Keratinocyte (primary cell): ENCODE measurements around the gene CNPPD1. TPM values are rescaled to one million over a fixed set of nuclear protein-coding genes. Genes with fewer than 3 reads are reported as not detected.

Experiments used
- DNase-seq: peaks from one replicate; pipeline ENCODE4 v3.0.0-alpha.2; 2011; ENCODE audit warnings: low read depth, missing footprints, low spot score
- FAIRE-seq: peaks from 2 replicates; lab custom pipeline; 2011; peaks lifted over from hg19 to GRCh38; lab: Jason Lieb, UNC
- H2AFZ ChIP-seq: 2 replicates; pipeline ENCODE4 v1.6.0; 2012; ENCODE audit warnings: low read length, control low read depth, inconsistent platforms; ENCODE audit not compliant: control insufficient read depth
- H3K27ac ChIP-seq: 2 replicates; pipeline ENCODE4 v1.5.1; 2011; ENCODE audit warnings: low read length; ENCODE audit not compliant: control insufficient read depth, insufficient read depth
- H3K27me3 ChIP-seq: 3 replicates; pipeline ENCODE4 v1.6.0; 2011; ENCODE audit warnings: low read length; ENCODE audit not compliant: control insufficient read depth, insufficient read depth; ENCODE audit errors: extremely low read depth
- H3K36me3 ChIP-seq, 2 experiments: 2 replicates in 1 of 2; 3 replicates in 1 of 2; pipeline ENCODE4 v1.5.1; 2011; ENCODE audit warnings: low read length in 2 of 2, mild to moderate bottlenecking in 1 of 2; ENCODE audit not compliant: control insufficient read depth in 2 of 2, insufficient read depth in 2 of 2; ENCODE audit errors: extremely low read depth in 1 of 2
- H3K4me1 ChIP-seq: 3 replicates; pipeline ENCODE4 v1.5.1; 2011; ENCODE audit warnings: low read length; ENCODE audit not compliant: control insufficient read depth, insufficient read depth; ENCODE audit errors: extremely low read depth
- H3K4me2 ChIP-seq: 3 replicates; pipeline ENCODE4 v1.6.0; 2011; ENCODE audit warnings: low read depth, low read length; ENCODE audit not compliant: control insufficient read depth, insufficient read depth; ENCODE audit errors: extremely low read depth
- H3K4me3 ChIP-seq, 3 experiments: fragments of 200-600 bp in 1 of 3; sonication (generic) in 1 of 3; 2 replicates in 2 of 3; 3 replicates in 1 of 3; pipeline ENCODE4 v1.5.1; 2011 to 2016; ENCODE audit warnings: low read length in 3 of 3, mild to moderate bottlenecking in 3 of 3, control low read depth in 2 of 3, inconsistent platforms in 1 of 3, low read depth in 1 of 3, mixed read lengths in 1 of 3, mixed run types in 1 of 3, moderate library complexity in 1 of 3; ENCODE audit not compliant: control insufficient read depth in 2 of 3, insufficient read depth in 2 of 3; ENCODE audit errors: extremely low read depth in 1 of 3
- H3K79me2 ChIP-seq: 2 replicates; pipeline ENCODE4 v1.6.0; 2012; ENCODE audit warnings: low read length; ENCODE audit not compliant: control insufficient read depth, insufficient read depth
- H3K9ac ChIP-seq: 3 replicates; pipeline ENCODE4 v1.6.0; 2011; ENCODE audit warnings: low read length; ENCODE audit not compliant: control insufficient read depth, insufficient read depth; ENCODE audit errors: extremely low read depth
- H3K9me1 ChIP-seq: 3 replicates; pipeline ENCODE4 v1.6.0; 2011; ENCODE audit warnings: low read length; ENCODE audit not compliant: control insufficient read depth, insufficient read depth; ENCODE audit errors: extremely low read depth
- H3K9me3 ChIP-seq: 2 replicates; pipeline ENCODE4 v1.5.1; 2012; ENCODE audit warnings: low read depth, low read length; ENCODE audit not compliant: control insufficient read depth
- H4K20me1 ChIP-seq: 3 replicates; pipeline ENCODE4 v1.6.0; 2011; ENCODE audit warnings: low read length; ENCODE audit not compliant: control insufficient read depth, insufficient read depth; ENCODE audit errors: extremely low read depth
- EZH2 ChIP-seq: IDR thresholded peaks from one replicate; pipeline ENCODE4 v1.6.1; 2012; ENCODE audit warnings: inconsistent platforms, mild to moderate bottlenecking, low read length, moderate library complexity
- dilution Hi-C: fragments of 300-500 bp; cut with MboI; formaldehyde crosslinking; loops from one replicate; pipeline ENCODE4 v1.7.0; 2020; ENCODE audit warnings: low sequenced_read_pairs; ENCODE audit not compliant: extremely low pct_ligation_motif_present
- polyA plus RNA-seq, 5 experiments: library from polyadenylated mRNA; depleted of rRNA in 3 of 5; stranded (reverse) in 3 of 5; stranded (forward) in 1 of 5; unstranded in 1 of 5; fragments of >200 nt; gene quantifications; 1 replicate in 1 of 5; 2 replicates in 3 of 5; 3 replicates in 1 of 5; pipeline versions ENCODE4 v1.2.1 to v1.2.3, GENCODE V29; 2011 to 2012; ENCODE audit warnings: missing spikeins in 2 of 5, low read depth in 1 of 5, low replicate concordance in 1 of 5
- TF ChIP-seq, protein P1 (sequence below), 3 experiments: IDR thresholded peaks in 1 of 3; conservative IDR thresholded peaks in 1 of 3; optimal IDR thresholded peaks in 1 of 3; 2 replicates in 2 of 3; 3 replicates in 1 of 3; pipeline versions ENCODE3 to v1.5.1; 2011; ENCODE audit warnings: low read length in 3 of 3, mild to moderate bottlenecking in 3 of 3, moderate library complexity in 2 of 3, control low read depth in 1 of 3, inconsistent platforms in 1 of 3; ENCODE audit not compliant: insufficient read depth in 2 of 3; ENCODE audit errors: extremely low read depth in 1 of 3

CNPPD1 gene
- polyA plus RNA-seq, 1 donor (not counting 4 experiments of a cell fraction or from before 2014, with no cell fraction given) = 26.1 TPM

DNA sequence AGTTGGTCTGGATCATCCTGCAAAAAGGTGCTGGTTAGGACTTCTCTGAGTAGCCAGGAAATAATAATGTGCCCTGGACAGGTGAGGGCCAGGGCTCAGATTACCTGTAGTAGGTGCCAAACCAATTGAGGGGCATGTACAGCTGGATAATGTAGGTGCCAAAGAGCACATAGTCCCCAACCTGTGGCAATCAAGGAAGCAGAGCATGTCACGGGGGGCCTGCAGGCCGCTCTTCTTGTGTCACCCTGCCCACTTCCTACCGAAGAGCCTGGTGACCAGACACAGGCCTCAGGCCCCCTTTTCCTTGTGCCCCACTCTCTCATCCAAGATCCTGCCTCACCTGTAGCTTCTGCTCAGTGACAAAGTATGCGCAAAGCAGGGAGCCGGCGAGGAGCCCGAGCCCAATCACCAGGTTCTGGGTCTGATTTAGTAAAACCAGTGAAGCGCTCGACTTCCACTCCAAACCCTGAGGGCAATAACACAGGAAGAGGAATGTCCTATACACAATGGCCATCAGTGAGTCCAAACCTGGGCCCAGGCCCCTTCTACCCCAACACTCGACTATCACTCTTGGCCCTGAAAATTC, 36.9 kb upstream of the CNPPD1 start:
- H3K27ac ChIP-seq = no peak overlapping the region
- H4K20me1 ChIP-seq = no peaks in the 10 kb centered on the region
- no peaks in the 10 kb centered on the region for H3K27me3 ChIP-seq
- H3K79me2 ChIP-seq = no peaks in the 10 kb centered on the region
- peaks cover 13% of the 10 kb centered on the region for H3K4me1 ChIP-seq
- FAIRE-seq (no peak), DNase-seq (no peak)
- dilution Hi-C loops = no loop called here
- no peaks in the 10 kb centered on the region for H3K9me1 ChIP-seq
- TF ChIP-seq, protein P1, sequence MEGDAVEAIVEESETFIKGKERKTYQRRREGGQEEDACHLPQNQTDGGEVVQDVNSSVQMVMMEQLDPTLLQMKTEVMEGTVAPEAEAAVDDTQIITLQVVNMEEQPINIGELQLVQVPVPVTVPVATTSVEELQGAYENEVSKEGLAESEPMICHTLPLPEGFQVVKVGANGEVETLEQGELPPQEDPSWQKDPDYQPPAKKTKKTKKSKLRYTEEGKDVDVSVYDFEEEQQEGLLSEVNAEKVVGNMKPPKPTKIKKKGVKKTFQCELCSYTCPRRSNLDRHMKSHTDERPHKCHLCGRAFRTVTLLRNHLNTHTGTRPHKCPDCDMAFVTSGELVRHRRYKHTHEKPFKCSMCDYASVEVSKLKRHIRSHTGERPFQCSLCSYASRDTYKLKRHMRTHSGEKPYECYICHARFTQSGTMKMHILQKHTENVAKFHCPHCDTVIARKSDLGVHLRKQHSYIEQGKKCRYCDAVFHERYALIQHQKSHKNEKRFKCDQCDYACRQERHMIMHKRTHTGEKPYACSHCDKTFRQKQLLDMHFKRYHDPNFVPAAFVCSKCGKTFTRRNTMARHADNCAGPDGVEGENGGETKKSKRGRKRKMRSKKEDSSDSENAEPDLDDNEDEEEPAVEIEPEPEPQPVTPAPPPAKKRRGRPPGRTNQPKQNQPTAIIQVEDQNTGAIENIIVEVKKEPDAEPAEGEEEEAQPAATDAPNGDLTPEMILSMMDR (optimal IDR thresholded peaks at IDR 0.05 in 1 of 3, IDR thresholded peaks at IDR 0.05 in 1 of 3, conservative IDR thresholded peaks at IDR 0.05 in 1 of 3; ENCODE audit: extremely low read depth in 1 of 3, insufficient read depth in 2 of 3, low read length in 3 of 3) = no peak
- TF ChIP-seq EZH2 = no peak
- H3K36me3 ChIP-seq = peaks cover 15 to 31% of the 10 kb centered on the region in 2 experiments
- no peak overlapping the region for H3K9ac ChIP-seq
- H3K4me2 ChIP-seq = no peak overlapping the region
- H2AFZ ChIP-seq = no peak overlapping the region
- no peak overlapping the region for H3K4me3 ChIP-seq
- H3K9me3 ChIP-seq = no peaks in the 10 kb centered on the region

DNA sequence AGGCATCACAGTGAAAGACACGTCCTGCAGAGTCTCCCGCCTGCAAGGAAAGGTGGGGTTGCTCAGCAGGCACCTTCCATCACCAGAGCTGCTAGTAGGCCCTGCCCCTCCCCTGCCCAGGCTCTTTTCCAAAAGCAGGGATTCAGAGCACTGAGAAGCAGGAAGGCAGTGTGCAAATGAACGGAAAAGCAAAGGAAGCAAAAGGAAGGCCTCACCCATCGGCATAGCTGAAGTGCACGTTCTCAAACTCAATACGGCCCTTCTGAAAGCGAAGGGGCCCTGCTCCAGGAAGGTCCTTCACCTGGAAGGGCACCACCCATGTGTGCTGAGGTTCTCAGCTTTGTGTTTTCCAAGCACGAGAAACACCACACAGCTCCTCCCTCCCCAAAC, 36.3 kb upstream of the CNPPD1 start:
- dilution Hi-C loops = no loop called here

More for the DNA sequence above, 36.3 kb upstream of the CNPPD1 start:
- Histone ChIP-seq H3K36me3 (peaks cover 20 to 31% of the 10 kb centered on the region in 2 experiments), H3K27me3 (no peaks in the 10 kb centered on the region), H3K4me1 (peaks cover 11% of the 10 kb centered on the region), H4K20me1 (no peaks in the 10 kb centered on the region), H3K9me3 (no peaks in the 10 kb centered on the region), H2AFZ (no peak overlapping the region), H3K4me3 (no peak overlapping the region), H3K79me2 (no peaks in the 10 kb centered on the region), H3K4me2 (no peak overlapping the region), H3K27ac (no peak overlapping the region), H3K9me1 (no peaks in the 10 kb centered on the region), H3K9ac (no peak overlapping the region)
- FAIRE-seq = no peak
- no peak for DNase-seq
- no peak for TF ChIP-seq EZH2
- TF ChIP-seq, protein P1 (optimal IDR thresholded peaks at IDR 0.05 in 1 of 3, IDR thresholded peaks at IDR 0.05 in 1 of 3, conservative IDR thresholded peaks at IDR 0.05 in 1 of 3; ENCODE audit: extremely low read depth in 1 of 3, insufficient read depth in 2 of 3, low read length in 3 of 3) = no peak
